Right ventricle myocardium inferior (tissue), 1 donor: Measurements from ENCODE around the gene SEC14L3. TPM values are rescaled to one million over a fixed set of nuclear protein-coding genes. Genes with fewer than 3 reads are reported as not detected.
"Not testable (repeated sequence)": the region's sequence is repeated elsewhere in the genome, so short reads cannot be mapped to it uniquely, and the experiment has no call there.

Source experiments
- ATAC-seq: fragments of 200-7000 bp; cut with Tn5 transposase; one replicate; pipeline ENCODE4 v1.9.1; 2020; ENCODE audit warnings: mild to moderate bottlenecking, moderate library complexity
- DNase-seq: peaks from one replicate; pipeline ENCODE4 v3.0.0; 2021; ENCODE audit errors: missing footprints
- intact Hi-C: fragments of 100-400 bp; cut with DNase I; formaldehyde crosslinking; loops from one replicate; pipeline ENCODE4 v1.11.0; 2022
- total RNA-seq: library from RNA; stranded (reverse); fragmentation: NEBNext Ultra II Directional; extraction: Animal tissue kit (Norgen Biotek cat#: 25700); gene quantifications from one replicate; pipeline ENCODE4 v1.2.1, GENCODE V29; 2021
- donor health status: DM: no; HTN: yes; CAD: no; lungs with severe emphysema.

SEC14L3 gene
- total RNA-seq, 1 donor from 2014 or later, result not detected

DNA sequence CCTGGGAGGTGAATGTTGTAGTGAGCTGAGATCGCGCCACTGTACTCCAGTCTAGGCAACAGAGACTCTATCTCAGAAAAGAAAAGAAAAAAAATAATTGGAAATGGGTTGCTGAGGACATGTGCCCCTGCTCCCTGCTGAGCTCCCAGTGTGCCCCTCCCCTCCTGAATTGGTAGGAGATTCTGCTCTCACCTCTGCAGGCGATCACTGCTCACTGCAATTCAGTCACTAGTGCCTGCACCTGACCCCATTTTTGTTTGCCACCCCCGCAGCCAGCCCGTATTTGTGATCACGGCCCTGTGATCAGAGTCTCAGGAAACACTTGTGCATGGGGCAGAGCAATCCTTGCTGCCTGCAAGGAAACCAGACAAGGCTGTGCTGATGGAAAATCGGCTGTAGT, 16.3 kb upstream of the SEC14L3 start:
- intact Hi-C loops, result no loop called here
- no peak for DNase-seq
- ATAC-seq, result no peak

- ATAC-seq (no peak), DNase-seq (no peak)
- intact Hi-C loops, result no loop called here
These were observed 14.9 kb upstream of the SEC14L3 start for GRCh38 chr22:30486661-30487115.

- ATAC-seq (no peak), DNase-seq (no peak)
- intact Hi-C loops, result no loop called here
These were observed 14.3 kb upstream of the SEC14L3 start for GRCh38 chr22:30486118-30486517.

GRCh38 chr22:30485362-30485988, 13.7 kb upstream of the SEC14L3 start:
- peak; percentile 80 for DNase-seq
- intact Hi-C loops, result loop anchor here (1.0 kb wide), 1 partner anchor 94 kb away; no protein-coding TSS in a partner anchor
- peak; percentile 84 for ATAC-seq

GRCh38 chr22:30483169-30483568, 11.4 kb upstream of the SEC14L3 start:
- no peak for ATAC-seq
- intact Hi-C loops, result loop anchor here (5.0 kb wide), 1 partner anchor 41 kb away; no protein-coding TSS in a partner anchor
- DNase-seq, result no peak

DNA sequence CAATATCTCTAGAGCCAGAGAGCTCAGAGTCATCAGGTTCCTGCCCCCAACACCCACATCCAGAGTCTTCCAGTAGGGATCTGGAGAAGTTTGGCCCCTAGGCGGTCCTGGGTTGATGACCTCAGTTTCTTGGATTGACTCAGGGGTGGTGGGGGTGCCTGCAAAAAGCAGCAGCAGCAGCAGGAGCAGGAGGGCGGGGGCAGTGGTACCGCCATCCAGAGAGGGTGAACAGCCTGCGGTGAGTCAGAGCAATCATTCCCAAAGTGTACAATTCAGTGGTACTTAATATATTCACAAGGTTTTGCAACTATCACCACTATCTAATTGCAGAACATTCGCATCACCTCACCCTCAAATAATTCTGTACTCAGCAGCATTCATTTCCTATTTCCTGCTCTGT, 9.9 kb upstream of the SEC14L3 start:
- intact Hi-C loops, result loop anchor here (5.0 kb wide), 1 partner anchor 39 kb away; no protein-coding TSS in a partner anchor
- ATAC-seq (no peak), DNase-seq (no peak)

DNA sequence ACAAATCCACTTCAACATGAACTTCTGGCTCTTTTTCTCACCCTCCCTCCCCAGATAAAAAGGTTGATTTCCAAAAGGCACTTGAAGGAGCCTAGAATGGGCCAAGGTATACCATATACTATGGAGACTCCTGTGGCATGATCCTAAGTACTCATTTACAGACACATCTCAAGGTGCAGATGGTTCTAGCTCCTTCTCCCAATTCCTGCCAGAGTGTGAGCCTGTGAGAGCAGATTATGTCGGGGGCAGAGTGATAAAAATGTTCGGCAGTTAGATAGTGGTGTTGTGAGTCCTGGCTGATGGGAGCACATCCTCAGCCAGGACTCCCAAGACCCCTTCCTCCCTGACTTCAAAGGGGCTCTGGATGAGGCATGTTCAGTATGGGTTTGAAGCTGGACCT, 8.2 kb upstream of the SEC14L3 start:
- intact Hi-C loops, result loop anchor here (5.0 kb wide), 1 partner anchor 38 kb away; no protein-coding TSS in a partner anchor
- DNase-seq, result no peak
- ATAC-seq, result no peak

GRCh38 chr22:30474683-30475424, 3.0 kb upstream of the SEC14L3 start:
- intact Hi-C loops, result no loop called here
- DNase-seq, result no peak
- ATAC-seq, result no peak

DNA sequence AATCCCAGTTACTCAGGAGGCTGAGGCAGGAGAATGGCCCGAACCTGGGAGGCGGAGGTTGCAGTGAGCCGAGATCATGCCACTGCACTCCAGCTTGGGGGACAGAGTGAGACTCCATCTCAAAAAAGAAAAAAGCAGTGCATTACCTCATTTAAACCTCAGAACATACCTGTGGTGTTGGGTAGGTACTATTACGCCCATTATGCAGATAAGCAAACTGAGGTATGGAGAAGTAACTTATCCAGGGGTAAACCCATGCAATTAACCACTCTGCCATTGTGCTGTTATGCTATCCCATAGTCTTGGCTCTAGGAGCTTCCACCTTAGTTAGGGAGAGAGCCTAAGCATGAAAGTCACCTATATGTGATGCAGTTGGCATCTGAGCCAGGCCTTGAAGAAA, 2.3 kb upstream of the SEC14L3 start:
- intact Hi-C loops, result no loop called here
- DNase-seq, result no peak
- no peak for ATAC-seq

- ATAC-seq (no peak), DNase-seq (no peak)
- intact Hi-C loops, result no loop called here
These were observed 1.3 kb upstream of the SEC14L3 start for GRCh38 chr22:30472994-30473720.

- DNase-seq (no peak), ATAC-seq (no peak)
- intact Hi-C loops, result no loop called here
These were observed 1.2 kb downstream of the SEC14L3 start for GRCh38 chr22:30470655-30471054.

- no peak for ATAC-seq
- intact Hi-C loops, result no loop called here
- DNase-seq, result peak; percentile 4
These were observed 2.7 kb downstream of the SEC14L3 start for GRCh38 chr22:30469165-30469564.

GRCh38 chr22:30460555-30460954, 11.3 kb downstream of the SEC14L3 start:
- ATAC-seq, intact Hi-C loops: not testable (repeated sequence)
- DNase-seq, result peak; percentile 9

DNA sequence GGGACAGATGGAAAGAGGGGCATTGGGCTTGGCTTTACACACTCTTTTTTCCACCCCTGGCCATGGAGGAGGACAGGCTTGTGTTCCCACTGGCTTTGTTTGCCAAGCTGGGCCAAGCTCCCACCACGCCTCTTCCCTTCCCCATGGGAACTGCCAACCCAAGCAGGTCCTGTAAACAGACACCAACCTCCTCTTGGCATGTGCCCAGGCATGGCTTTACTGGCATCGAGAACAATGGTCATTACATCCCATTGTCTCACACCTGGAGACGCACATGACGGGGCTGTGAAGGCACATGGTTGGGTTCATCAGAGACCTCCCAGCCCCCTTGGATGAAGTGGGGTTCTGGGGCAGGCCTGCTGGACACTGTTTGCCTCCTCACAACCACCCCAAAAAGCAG, 11.7 kb downstream of the SEC14L3 start:
- DNase-seq (peak; percentile 64), ATAC-seq (no peak)
- intact Hi-C loops, result no loop called here

- intact Hi-C loops, result no loop called here
- no peak for ATAC-seq
These were observed 12.4 kb downstream of the SEC14L3 start for GRCh38 chr22:30459181-30460052.

GRCh38 chr22:30457981-30458380, 13.8 kb downstream of the SEC14L3 start:
- intact Hi-C loops, result no loop called here
- DNase-seq, result peak; percentile 11
- no peak for ATAC-seq

More at GRCh38 chr22:30459181-30460052, 12.4 kb downstream of the SEC14L3 start:
- DNase-seq, result peak; percentile 4

DNA sequence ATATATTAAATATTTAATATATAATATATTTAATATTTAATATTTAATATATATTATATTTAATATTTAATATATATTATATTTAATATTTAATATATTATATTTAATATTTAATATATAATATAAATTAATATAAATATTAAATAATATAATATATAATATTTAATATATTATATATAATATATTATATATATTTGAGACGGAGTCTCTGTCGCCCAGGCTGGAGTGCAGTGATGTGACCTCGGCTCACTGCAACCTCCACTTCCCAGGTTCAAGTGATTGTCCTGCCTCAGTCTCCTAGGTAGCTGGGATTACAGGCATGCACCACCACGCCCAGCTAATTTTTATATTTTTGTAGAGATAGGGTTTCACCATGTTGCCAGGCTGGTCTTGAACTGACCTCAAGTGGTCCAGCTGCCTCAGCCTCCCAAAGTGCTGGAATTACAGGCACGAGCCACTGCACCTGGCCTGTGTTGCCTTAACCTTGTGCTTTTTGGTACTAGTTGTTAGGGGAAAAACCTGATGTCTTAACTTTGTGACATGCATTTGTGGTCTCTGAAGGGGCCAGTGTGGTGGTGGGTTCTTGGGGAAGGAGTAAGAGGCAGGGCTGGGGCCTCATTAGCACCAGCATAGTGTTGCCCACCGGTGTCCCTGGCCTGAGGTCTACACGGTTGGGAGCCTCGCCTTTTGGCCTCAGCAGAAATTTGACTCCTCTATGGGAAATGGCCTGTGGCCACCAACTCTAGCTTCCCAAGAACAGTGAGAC, 16.6 kb downstream of the SEC14L3 start:
- intact Hi-C loops, result no loop called here
- ATAC-seq (no peak), DNase-seq (no peak)
